ENCODE data around the gene PUM2.

DNA sequence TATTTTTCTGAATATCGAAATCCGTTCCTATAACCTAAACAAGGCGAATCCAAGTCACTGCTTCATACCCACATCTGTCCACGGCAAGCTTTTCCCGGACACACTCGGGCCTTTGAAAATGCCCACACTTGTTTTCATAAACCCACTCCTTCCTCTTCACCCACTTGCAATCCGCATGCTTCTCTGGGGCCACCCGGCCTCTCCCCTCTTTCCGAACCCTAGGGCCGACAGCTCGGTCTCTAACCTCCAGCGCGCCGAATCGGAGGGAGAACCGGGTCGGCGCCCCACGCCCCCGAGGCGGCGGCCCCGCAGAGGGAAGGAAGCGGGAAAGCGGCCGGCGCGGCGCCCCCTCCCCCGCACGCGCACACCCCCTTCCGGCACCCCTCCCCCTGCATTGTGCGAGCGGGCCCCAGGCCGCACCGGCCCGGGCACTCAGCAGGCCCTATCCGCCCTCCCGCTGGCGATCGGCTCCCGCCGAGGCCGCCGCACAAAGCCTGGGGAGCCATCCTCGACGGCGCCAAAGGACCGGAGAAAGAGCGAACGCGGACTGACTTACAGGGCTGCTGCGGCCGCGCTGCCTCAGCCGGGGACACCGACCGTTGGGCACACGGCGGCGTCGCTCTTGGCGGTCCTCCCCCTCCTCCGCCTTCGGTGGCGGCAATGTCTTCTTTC, 467 bp downstream of the PUM2 start:
- TF ChIP-seq MAX (IDR thresholded peaks at IDR 0.05) (peak; percentile 87), CHD1 (IDR thresholded peaks at IDR 0.05; ENCODE audit: low read depth, low read length) (no peak), CTCF (IDR thresholded peaks at IDR 0.05; ENCODE audit: control extremely low read depth in 1 of 3, insufficient read depth in 1 of 3, low read depth in 1 of 3, low read length in 3 of 3) (no peak), TAF1 (IDR thresholded peaks at IDR 0.05; ENCODE audit: low read depth, low read length) (peak; percentile 43; the same call in 1 of the 2 replicates), POLR2AphosphoS5 (IDR thresholded peaks at IDR 0.05; ENCODE audit: low read depth, low read length) (peak; percentile 60), MAFK (IDR thresholded peaks at IDR 0.05; ENCODE audit: low read depth, low read length) (no peak), POLR2A (IDR thresholded peaks at IDR 0.05; ENCODE audit: control extremely low read depth in 1 of 2, low read depth in 2 of 2, low read length in 2 of 2) (peak; percentile 70 to 72)

Measured in H1 (cell line).